Hepatocyte (in vitro differentiated cells): ENCODE data around the gene SH3YL1. TPM values are rescaled to one million over a fixed set of nuclear protein-coding genes. Genes with fewer than 3 reads are reported as not detected.
A peak's percentile ranks its signal among the peaks of the same experiment; 100 is the strongest.

ENCODE experiments used
- DNase-seq: peaks from one replicate; pipeline ENCODE4 v3.0.0-alpha.2; 2016; ENCODE audit warnings: low spot score
- H2AFZ ChIP-seq: fragments of 200-600 bp; sonication (generic); 2 replicates; pipeline ENCODE4 v1.6.0; 2016; ENCODE audit warnings: antibody characterized with exemption, mild to moderate bottlenecking
- H3K27ac ChIP-seq: fragments of 200-600 bp; sonication (generic); 2 replicates; pipeline ENCODE4 v1.5.1; 2016; ENCODE audit warnings: mild to moderate bottlenecking
- H3K27me3 ChIP-seq: fragments of 200-600 bp; sonication (generic); 2 replicates; pipeline ENCODE4 v1.6.1; 2016
- H3K36me3 ChIP-seq: fragments of 200-600 bp; sonication (generic); replicated peaks from 2 replicates; pipeline ENCODE4 v1.5.1; 2016; ENCODE audit warnings: low read depth; ENCODE audit not compliant: insufficient read depth
- H3K4me1 ChIP-seq: fragments of 200-600 bp; sonication (generic); 2 replicates; pipeline ENCODE4 v1.5.1; 2016; ENCODE audit warnings: mild to moderate bottlenecking, moderate library complexity; ENCODE audit not compliant: insufficient read depth
- H3K4me2 ChIP-seq: fragments of 200-600 bp; sonication (generic); 2 replicates; pipeline ENCODE4 v1.6.0; 2016
- H3K4me3 ChIP-seq: fragments of 200-600 bp; sonication (generic); 2 replicates; pipeline ENCODE4 v1.5.1; 2016; ENCODE audit warnings: mild to moderate bottlenecking
- H3K79me2 ChIP-seq: fragments of 200-600 bp; sonication (generic); 2 replicates; pipeline ENCODE4 v1.6.0; 2017; ENCODE audit warnings: mild to moderate bottlenecking
- H3K9me2 ChIP-seq: fragments of 200-600 bp; sonication (generic); replicated peaks from 2 replicates; pipeline ENCODE4 v1.6.0; 2017; ENCODE audit warnings: mild to moderate bottlenecking; ENCODE audit not compliant: insufficient read depth
- H3K9me3 ChIP-seq: fragments of 200-600 bp; sonication (generic); 2 replicates; pipeline ENCODE4 v1.5.1; 2016; ENCODE audit warnings: low read depth, mild to moderate bottlenecking
- H4K20me1 ChIP-seq: fragments of 200-600 bp; sonication (generic); 2 replicates; pipeline ENCODE4 v1.6.0; 2016; ENCODE audit warnings: mild to moderate bottlenecking; ENCODE audit not compliant: insufficient read depth, poor library complexity, severe bottlenecking
- CTCF ChIP-seq: fragments of 200-600 bp; sonication (generic); IDR thresholded peaks from 2 replicates; pipeline ENCODE4 v1.5.1; 2016; ENCODE audit warnings: antibody characterized with exemption, mild to moderate bottlenecking; ENCODE audit not compliant: poor library complexity
- EZH2 ChIP-seq: fragments of 200-600 bp; sonication (generic); IDR thresholded peaks from 2 replicates; pipeline ENCODE4 v1.6.1; 2016; ENCODE audit warnings: antibody characterized with exemption, mild to moderate bottlenecking, borderline replicate concordance
- EZH2phosphoT487 ChIP-seq: fragments of 200-600 bp; sonication (generic); IDR thresholded peaks from one replicate; pipeline ENCODE4 v1.6.1; 2018; ENCODE audit warnings: antibody characterized with exemption, mild to moderate bottlenecking, low read depth, moderate library complexity; ENCODE audit not compliant: unreplicated experiment, severe bottlenecking
- WGBS: methylation state at CpG from one replicate; pipeline ENCODE4 v1.1.6; 2016; ENCODE audit warnings: low lambda C conversion rate; ENCODE audit errors: missing lambda C conversion rate; 5-methylcytosine and 5-hydroxymethylcytosine counted together
- polyA plus RNA-seq: library from polyadenylated mRNA; unstranded; fragments of >200 nt; fragmentation: Nextera tagmentation; extraction: Ambion mirVana; gene quantifications from 2 replicates; pipeline ENCODE4 v1.2.1, GENCODE V29; 2016
- total RNA-seq: library from RNA; depleted of rRNA; stranded (reverse); fragments of >200 nt; gene quantifications from 2 replicates; pipeline ENCODE4 v1.2.3, GENCODE V29; 2014

The SH3YL1 gene
- total and polyA plus RNA-seq, 2 experiments from 2014 or later = 36.3 to 99.8 TPM

DNA sequence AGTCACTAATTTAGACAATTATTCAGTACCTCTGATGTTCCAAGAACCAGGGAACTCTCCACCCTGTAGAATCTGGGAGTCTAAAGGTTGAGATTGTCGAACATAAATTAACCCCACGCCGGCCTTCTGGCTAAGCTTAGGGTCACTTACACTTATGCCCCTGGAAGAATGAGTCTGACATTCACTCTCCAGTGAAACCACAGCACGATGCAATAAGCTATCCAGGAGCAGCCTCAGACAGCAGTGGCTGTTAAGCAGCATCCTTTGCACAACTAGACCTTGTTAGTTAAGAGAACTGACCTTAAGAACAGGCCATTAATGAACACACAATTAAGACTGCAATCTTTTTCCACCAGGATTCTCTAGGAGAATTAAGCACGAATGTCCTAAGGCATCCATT is 25.0 kb downstream of the SH3YL1 start:
- no peak overlapping the region for H3K27ac ChIP-seq
- H4K20me1 ChIP-seq = no peaks in the 10 kb centered on the region
- H3K36me3 ChIP-seq = no peaks in the 10 kb centered on the region
- no peaks in the 10 kb centered on the region for H3K4me1 ChIP-seq
- DNase-seq = no peak
- TF ChIP-seq EZH2phosphoT487 (no peak), CTCF (no peak), EZH2 (no peak)
- H3K9me2 ChIP-seq = no peaks in the 10 kb centered on the region
- no peaks in the 10 kb centered on the region for H3K79me2 ChIP-seq
- H3K4me3 ChIP-seq = no peak overlapping the region
- peaks cover 6% of the 10 kb centered on the region for H3K9me3 ChIP-seq
- H2AFZ ChIP-seq = no peak overlapping the region
- 91% methylated on average over 5 of the region's 5 CpGs for WGBS
- H3K27me3 ChIP-seq = no peaks in the 10 kb centered on the region
- H3K4me2 ChIP-seq = no peak overlapping the region

- H3K27ac ChIP-seq = peak overlapping the region; percentile 23
Observed at GRCh38 chr2:238431-238830, 25.4 kb downstream of the SH3YL1 start.

DNA sequence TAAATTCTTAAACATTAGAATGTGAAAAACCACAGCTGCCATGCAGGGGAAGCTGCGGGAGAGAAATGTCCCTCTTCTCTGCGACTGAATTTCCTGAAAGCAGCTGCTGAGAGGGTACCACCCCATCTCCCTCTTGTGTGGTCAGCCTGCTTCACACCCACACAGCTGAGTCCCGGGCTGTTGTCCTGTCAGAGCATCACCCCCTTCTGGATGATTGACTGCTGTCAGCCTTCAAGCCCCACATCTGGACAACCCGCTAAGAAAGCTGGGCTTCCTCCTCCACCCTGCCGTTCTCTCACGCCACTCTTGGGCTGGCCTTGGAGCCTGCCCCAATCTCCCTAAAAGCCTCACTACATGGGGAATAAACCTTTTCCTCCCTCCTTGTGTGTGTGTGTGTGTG is 26.0 kb downstream of the SH3YL1 start:
- TF ChIP-seq EZH2phosphoT487 (no peak), CTCF (no peak), EZH2 (no peak)
- no peaks in the 10 kb centered on the region for H3K9me2 ChIP-seq

More at GRCh38 chr2:238431-238830, 25.4 kb downstream of the SH3YL1 start:
- 72% methylated on average over 3 of the region's 3 CpGs for WGBS
- Histone ChIP-seq H3K4me2 (no peak overlapping the region), H3K9me2 (no peaks in the 10 kb centered on the region), H3K79me2 (no peaks in the 10 kb centered on the region), H3K9me3 (peaks cover 6% of the 10 kb centered on the region), H3K36me3 (no peaks in the 10 kb centered on the region), H3K4me1 (no peaks in the 10 kb centered on the region), H3K27me3 (no peaks in the 10 kb centered on the region), H3K4me3 (no peak overlapping the region), H2AFZ (no peak overlapping the region), H4K20me1 (no peaks in the 10 kb centered on the region)
- TF ChIP-seq EZH2 (no peak), CTCF (no peak), EZH2phosphoT487 (no peak)
- DNase-seq = no peak

More for the DNA sequence above, 26.0 kb downstream of the SH3YL1 start:
- no peak overlapping the region for H3K27ac ChIP-seq
- no peak overlapping the region for H3K4me2 ChIP-seq
- H3K4me3 ChIP-seq = no peak overlapping the region
- peaks cover 6% of the 10 kb centered on the region for H3K9me3 ChIP-seq
- no peak overlapping the region for H2AFZ ChIP-seq
- no peaks in the 10 kb centered on the region for H3K27me3 ChIP-seq
- H3K36me3 ChIP-seq = no peaks in the 10 kb centered on the region
- no peaks in the 10 kb centered on the region for H4K20me1 ChIP-seq
- no peaks in the 10 kb centered on the region for H3K79me2 ChIP-seq
- no peaks in the 10 kb centered on the region for H3K4me1 ChIP-seq
- no peak for DNase-seq
- 90% methylated on average over 6 of the region's 6 CpGs for WGBS
